ENCODE data around the gene CBLL1. TPM values are rescaled to one million over a fixed set of nuclear protein-coding genes. Genes with fewer than 3 reads are reported as not detected.

Gene CBLL1
- total RNA-seq, 4 donors from 2014 or later: 9.6 to 28.8 (median 14.5) TPM

DNA sequence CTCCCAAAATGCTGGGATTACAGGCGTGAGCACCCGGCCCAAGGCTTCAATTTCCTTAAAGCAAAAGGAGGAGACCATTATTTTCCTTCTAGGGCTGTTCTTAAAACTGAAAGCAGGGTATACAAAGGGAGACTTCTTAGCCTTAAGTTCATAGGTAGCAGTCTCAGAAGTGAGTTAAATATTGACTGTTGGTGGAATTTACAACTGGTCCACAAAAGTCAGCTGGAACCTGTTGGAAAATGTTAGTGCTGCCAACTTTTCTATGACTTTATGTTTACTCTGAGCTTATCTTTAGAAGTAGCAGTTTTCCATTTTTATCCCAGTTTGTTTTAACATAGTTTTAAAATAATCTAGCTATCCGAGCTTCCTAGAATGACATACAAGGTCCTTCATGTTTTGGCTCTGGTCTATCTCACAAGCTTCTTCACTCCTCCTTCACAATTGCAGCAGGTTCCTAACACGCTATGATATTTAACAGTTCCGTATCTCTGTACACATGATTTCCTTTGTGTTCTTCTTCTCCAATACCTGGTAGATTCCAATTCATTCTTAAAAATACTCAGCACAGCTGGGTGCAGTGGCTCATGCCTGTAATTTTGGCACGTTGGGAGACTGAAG lies 55.8 kb downstream of the CBLL1 start:
- no peak for DNase-seq
- Histone ChIP-seq H3K4me1 (no peaks in the 10 kb centered on the region), H3K27ac (no peak overlapping the region), H3K4me3 (no peak overlapping the region), H3K9me3 (no peaks in the 10 kb centered on the region), H3K36me3 (no peaks in the 10 kb centered on the region), H3K27me3 (peaks cover 0 to 2% (median 0%) of the 10 kb centered on the region in 4 donors)
- WGBS, 2 donors: 29 to 35% methylated on average over 6 of the region's 6 CpGs
- TF ChIP-seq, protein P1, sequence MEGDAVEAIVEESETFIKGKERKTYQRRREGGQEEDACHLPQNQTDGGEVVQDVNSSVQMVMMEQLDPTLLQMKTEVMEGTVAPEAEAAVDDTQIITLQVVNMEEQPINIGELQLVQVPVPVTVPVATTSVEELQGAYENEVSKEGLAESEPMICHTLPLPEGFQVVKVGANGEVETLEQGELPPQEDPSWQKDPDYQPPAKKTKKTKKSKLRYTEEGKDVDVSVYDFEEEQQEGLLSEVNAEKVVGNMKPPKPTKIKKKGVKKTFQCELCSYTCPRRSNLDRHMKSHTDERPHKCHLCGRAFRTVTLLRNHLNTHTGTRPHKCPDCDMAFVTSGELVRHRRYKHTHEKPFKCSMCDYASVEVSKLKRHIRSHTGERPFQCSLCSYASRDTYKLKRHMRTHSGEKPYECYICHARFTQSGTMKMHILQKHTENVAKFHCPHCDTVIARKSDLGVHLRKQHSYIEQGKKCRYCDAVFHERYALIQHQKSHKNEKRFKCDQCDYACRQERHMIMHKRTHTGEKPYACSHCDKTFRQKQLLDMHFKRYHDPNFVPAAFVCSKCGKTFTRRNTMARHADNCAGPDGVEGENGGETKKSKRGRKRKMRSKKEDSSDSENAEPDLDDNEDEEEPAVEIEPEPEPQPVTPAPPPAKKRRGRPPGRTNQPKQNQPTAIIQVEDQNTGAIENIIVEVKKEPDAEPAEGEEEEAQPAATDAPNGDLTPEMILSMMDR (IDR thresholded peaks at IDR 0.05): no peak
- TF ChIP-seq POLR2A (IDR thresholded peaks at IDR 0.05): no peak
- intact Hi-C loops (cut with DNase I): no loop called here

DNA sequence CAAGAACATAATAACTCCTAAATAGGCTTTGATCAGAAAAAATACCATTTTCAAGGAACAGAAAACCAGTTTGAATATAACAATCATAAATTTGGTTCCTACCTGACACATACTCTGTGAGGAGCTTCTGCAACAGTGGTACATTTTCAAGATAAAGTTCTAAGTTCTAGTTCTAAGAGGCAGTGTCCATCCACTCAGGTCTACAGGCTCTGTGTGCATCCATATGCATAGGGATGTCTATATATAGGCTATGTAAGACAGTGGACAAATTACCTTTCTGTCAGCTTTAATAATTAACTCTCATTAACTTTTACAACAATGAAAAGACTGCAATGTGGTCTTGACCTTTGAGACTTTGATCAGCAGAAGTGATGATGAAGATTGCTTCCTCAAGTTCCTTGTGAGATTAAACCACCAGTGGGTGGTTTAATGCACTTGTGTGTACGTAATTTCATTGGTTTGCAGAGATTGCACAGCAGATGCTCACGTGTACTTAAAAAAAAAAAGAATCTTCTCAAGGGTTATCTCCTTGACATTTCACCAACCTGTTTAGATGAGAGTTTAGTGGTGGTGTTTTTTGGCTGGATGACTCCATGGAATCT lies 59.2 kb downstream of the CBLL1 start, which contains the start of gene SLC26A3:
Gene SLC26A3, minus strand, starts transcription at position 215 of the 602 bp plus-strand sequence. CDS start 8,714 bp downstream, outside the sequence.
- H3K9me3 ChIP-seq: no peaks in the 10 kb centered on the region
- intact Hi-C loops (cut with DNase I): no loop called here
- WGBS, 2 donors: 63 to 64% methylated on average over 2 of the region's 2 CpGs
- no peak for DNase-seq
- no peaks in the 10 kb centered on the region for H3K4me1 ChIP-seq
- TF ChIP-seq, protein P1 (IDR thresholded peaks at IDR 0.05): no peak
- no peak for TF ChIP-seq POLR2A (IDR thresholded peaks at IDR 0.05)
- H3K27ac ChIP-seq: no peak within 1 kb of the TSS
- H3K27me3 ChIP-seq: peaks cover 0 to 2% (median 0%) of the 10 kb centered on the region in 4 donors
- H3K4me3 ChIP-seq: no peak within 1 kb of the TSS
- no peaks in the 10 kb centered on the region for H3K36me3 ChIP-seq

DNA sequence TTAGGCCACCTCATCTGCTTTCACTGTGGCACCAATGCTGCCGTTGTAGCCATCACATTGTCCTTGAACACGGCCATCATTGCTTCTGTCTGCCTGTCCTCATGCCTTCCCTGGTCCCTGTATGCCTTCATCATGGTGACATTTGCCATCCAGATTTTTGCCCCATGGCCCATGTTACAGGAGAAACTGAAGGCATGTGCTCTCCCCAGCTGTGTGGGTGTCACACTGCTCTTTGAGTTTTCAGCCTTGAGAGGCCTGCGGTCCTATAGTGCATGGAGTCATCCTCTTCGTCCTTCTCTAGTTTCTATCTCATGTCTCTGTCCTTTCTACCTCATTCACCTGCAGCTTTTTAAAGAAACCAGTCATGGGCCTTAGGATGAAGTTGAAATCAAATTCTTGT lies 65.2 kb downstream of the CBLL1 start:
- no peaks in the 10 kb centered on the region for H3K27me3 ChIP-seq
- 92 to 96% methylated on average over 4 of the region's 4 CpGs for WGBS, 2 donors
- no peaks in the 10 kb centered on the region for H3K4me1 ChIP-seq
- H3K36me3 ChIP-seq: no peaks in the 10 kb centered on the region
- DNase-seq: no peak
- H3K27ac ChIP-seq: no peak overlapping the region
- TF ChIP-seq, protein P1 (IDR thresholded peaks at IDR 0.05): no peak
- TF ChIP-seq POLR2A (IDR thresholded peaks at IDR 0.05): no peak
- no peak overlapping the region for H3K4me3 ChIP-seq
- no peaks in the 10 kb centered on the region for H3K9me3 ChIP-seq
- intact Hi-C loops (cut with DNase I): no loop called here

DNA sequence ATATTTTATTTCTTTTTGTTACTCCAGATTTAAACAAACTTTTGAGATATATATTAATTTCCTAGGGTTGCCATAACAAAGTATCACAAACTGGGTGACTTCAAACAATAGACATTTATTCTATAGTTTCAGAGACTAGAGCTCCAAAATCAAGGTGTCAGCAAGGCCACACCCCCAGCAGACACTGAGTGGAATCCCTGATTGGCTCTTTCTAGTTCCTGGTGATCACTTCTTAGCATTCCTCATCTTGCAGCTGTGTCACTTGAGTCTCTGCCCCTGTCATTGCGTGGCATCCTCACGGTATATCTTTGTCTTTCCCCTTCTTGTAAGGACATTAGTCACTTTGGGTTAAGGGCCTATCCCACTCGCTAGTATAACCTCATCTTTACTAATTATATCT lies 66.7 kb downstream of the CBLL1 start:
- no peak for TF ChIP-seq POLR2A (IDR thresholded peaks at IDR 0.05)
- TF ChIP-seq, protein P1 (IDR thresholded peaks at IDR 0.05): no peak
- intact Hi-C loops (cut with DNase I): no loop called here
- Histone ChIP-seq H3K4me3 (no peak overlapping the region), H3K27ac (no peak overlapping the region), H3K4me1 (no peaks in the 10 kb centered on the region), H3K9me3 (no peaks in the 10 kb centered on the region), H3K27me3 (no peaks in the 10 kb centered on the region), H3K36me3 (no peaks in the 10 kb centered on the region)
- 75 to 86% methylated on average over 3 of the region's 3 CpGs for WGBS, 2 donors
- no peak for DNase-seq

Other genes with a start within 250 kb of the CBLL1 start
- gene COG5, start 180.2 kb upstream of the CBLL1 start, total RNA-seq: 10 to 100 TPM; 24.4 to 30.0 (median 27.2) TPM
- 1 to 10 TPM; 2.7 to 8.0 (median 7.2) TPM for gene DUS4L, start 180.2 kb upstream of the CBLL1 start, total RNA-seq
- 10 to 100 TPM; 68.7 to 96.3 (median 92.2) TPM for gene BCAP29, start 163.9 kb upstream of the CBLL1 start, total RNA-seq
- 1 to 10 TPM in 1 of 4 donors, under 1 TPM in 3; 0.13 to 1.2 (median 0.19) TPM for gene SLC26A4, start 83.3 kb upstream of the CBLL1 start, total RNA-seq
- gene SLC26A3, start 59.1 kb downstream of the CBLL1 start, total RNA-seq: not detected
- 100 to 1,000 TPM in 1 of 4 donors, 10 to 100 TPM in 3; 48.6 to 132 (median 72.7) TPM for gene DLD, start 147.0 kb downstream of the CBLL1 start, total RNA-seq